Measurements from ENCODE around the gene BANF2. TPM values are rescaled to one million over a fixed set of nuclear protein-coding genes. Genes with fewer than 3 reads are reported as not detected.

BANF2 gene
- total RNA-seq, 2 experiments from 2014 or later = not detected

- ATAC-seq = no peak
- Mint-ChIP-seq H3K27ac (no peak overlapping the region), H3K27me3 (ENCODE audit: low read depth) (peaks cover 47% of the 10 kb centered on the region), H3K4me3 (no peak overlapping the region), H3K9me3 (ENCODE audit: insufficient read depth) (no peaks in the 10 kb centered on the region), H3K36me3 (ENCODE audit: low read depth) (peaks cover 3% of the 10 kb centered on the region), H3K4me1 (ENCODE audit: low read depth) (peaks cover 8% of the 10 kb centered on the region)
- ChIA-PET POLR2A (no interaction called here), CTCF (no interaction called here)
- DNase-seq = no peak
Measured at GRCh38 chr20:17685168-17685567, 14.6 kb upstream of the BANF2 start.

DNA sequence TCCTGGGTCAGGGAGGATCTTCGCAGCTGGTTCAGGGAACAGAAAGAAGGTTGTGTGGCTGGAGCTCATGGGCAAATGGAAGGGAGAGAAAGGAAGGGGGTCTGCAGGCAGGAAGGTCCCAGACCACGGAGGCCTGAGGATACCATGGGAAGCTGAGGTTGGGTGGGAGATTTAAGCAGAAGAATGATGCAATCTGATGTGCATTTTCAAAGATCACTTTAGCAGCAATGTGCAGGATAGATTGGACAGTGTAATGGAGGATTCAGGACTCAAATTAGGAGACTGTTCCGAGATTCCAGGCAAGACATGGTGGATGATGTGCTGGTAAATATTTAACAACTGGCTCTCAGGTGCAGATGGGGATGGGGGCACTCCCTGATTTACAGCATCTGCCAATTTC lies 12.0 kb upstream of the BANF2 start:
- no peak overlapping the region for H3K27ac Mint-ChIP-seq
- ChIA-PET POLR2A (no interaction called here), CTCF (interaction anchor here (1.0 kb wide), 1 partner anchor 182 kb away, joined by 3 read pairs; no protein-coding TSS in a partner anchor)
- peaks cover 64% of the 10 kb centered on the region for H3K27me3 Mint-ChIP-seq (ENCODE audit: low read depth)
- DNase-seq (no peak), ATAC-seq (no peak)
- H3K9me3 Mint-ChIP-seq (ENCODE audit: insufficient read depth) = no peaks in the 10 kb centered on the region
- H3K4me3 Mint-ChIP-seq = no peak overlapping the region
- peaks cover 2% of the 10 kb centered on the region for H3K4me1 Mint-ChIP-seq (ENCODE audit: low read depth)
- H3K36me3 Mint-ChIP-seq (ENCODE audit: low read depth) = no peaks in the 10 kb centered on the region

DNA sequence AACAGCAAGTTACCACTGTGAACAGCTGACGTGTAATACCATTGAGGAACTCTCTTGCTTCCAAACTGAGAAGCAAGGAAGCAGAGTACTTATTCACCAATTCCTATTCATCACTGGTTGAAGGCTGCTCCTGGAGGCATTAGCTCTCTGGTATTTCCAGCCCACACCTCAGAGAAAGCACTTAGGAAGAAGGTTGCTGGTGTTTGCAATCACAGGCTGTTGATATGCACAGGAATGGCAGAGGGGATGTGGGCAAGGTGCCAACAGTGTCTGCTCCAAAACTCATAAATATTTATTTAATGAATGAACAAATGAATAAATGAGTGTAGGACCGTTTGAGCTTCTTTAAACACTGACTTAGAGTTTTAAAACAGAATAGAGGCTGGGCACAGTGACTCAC lies 10.8 kb upstream of the BANF2 start:
- DNase-seq = no peak
- H3K27ac Mint-ChIP-seq = no peak overlapping the region
- POLR2A ChIA-PET = no interaction called here
- CTCF ChIA-PET = no interaction called here
- H3K36me3 Mint-ChIP-seq (ENCODE audit: low read depth) = no peaks in the 10 kb centered on the region
- no peaks in the 10 kb centered on the region for H3K4me1 Mint-ChIP-seq (ENCODE audit: low read depth)
- no peaks in the 10 kb centered on the region for H3K9me3 Mint-ChIP-seq (ENCODE audit: insufficient read depth)
- no peak for ATAC-seq
- H3K27me3 Mint-ChIP-seq (ENCODE audit: low read depth) = peaks cover 66% of the 10 kb centered on the region
- H3K4me3 Mint-ChIP-seq = no peak overlapping the region

- H3K27ac Mint-ChIP-seq = no peak overlapping the region
- ATAC-seq = no peak
- POLR2A ChIA-PET = interaction anchor here (0.6 to 1.1 kb wide), 2 partner anchors 8 to 29 kb away, joined by 3 read pairs; partner anchors contain the start of gene RRBP1
Measured at GRCh38 chr20:17690144-17690543, 9.6 kb upstream of the BANF2 start.

GRCh38 chr20:17691758-17692157 lies 8.0 kb upstream of the BANF2 start:
- ChIA-PET POLR2A (interaction anchor here (1.5 kb wide), 1 partner anchor 9 kb away, joined by 3 read pairs; the partner anchor contains the start of gene RRBP1), CTCF (interaction anchor here (1.1 to 5.4 kb wide), 2 partner anchors 10 to 204 kb away, joined by 3 to 29 read pairs; partner anchors contain the start of gene RRBP1)

More at GRCh38 chr20:17690144-17690543, 9.6 kb upstream of the BANF2 start:
- H3K4me1 Mint-ChIP-seq (ENCODE audit: low read depth) = no peaks in the 10 kb centered on the region
- no peak for DNase-seq
- peaks cover 60% of the 10 kb centered on the region for H3K27me3 Mint-ChIP-seq (ENCODE audit: low read depth)
- no peaks in the 10 kb centered on the region for H3K9me3 Mint-ChIP-seq (ENCODE audit: insufficient read depth)
- H3K36me3 Mint-ChIP-seq (ENCODE audit: low read depth) = no peaks in the 10 kb centered on the region
- CTCF ChIA-PET = interaction anchor here (5.4 kb wide), 1 partner anchor 8 kb away, joined by 29 read pairs; the partner anchor contains the start of gene RRBP1
- H3K4me3 Mint-ChIP-seq = no peak overlapping the region

GRCh38 chr20:17693444-17694001 lies 6.2 kb upstream of the BANF2 start:
- DNase-seq (no peak), ATAC-seq (no peak)
- no peaks in the 10 kb centered on the region for H3K9me3 Mint-ChIP-seq (ENCODE audit: insufficient read depth)
- POLR2A ChIA-PET = no interaction called here
- peaks cover 39% of the 10 kb centered on the region for H3K27me3 Mint-ChIP-seq (ENCODE audit: low read depth)
- CTCF ChIA-PET = interaction anchor here (5.4 kb wide), 1 partner anchor 11 kb away, joined by 29 read pairs; the partner anchor contains the start of gene RRBP1
- no peaks in the 10 kb centered on the region for H3K4me1 Mint-ChIP-seq (ENCODE audit: low read depth)
- H3K36me3 Mint-ChIP-seq (ENCODE audit: low read depth) = no peaks in the 10 kb centered on the region
- no peak overlapping the region for H3K4me3 Mint-ChIP-seq
- H3K27ac Mint-ChIP-seq = no peak overlapping the region

More at GRCh38 chr20:17691758-17692157, 8.0 kb upstream of the BANF2 start:
- Mint-ChIP-seq H3K9me3 (ENCODE audit: insufficient read depth) (no peaks in the 10 kb centered on the region), H3K27me3 (ENCODE audit: low read depth) (peaks cover 53% of the 10 kb centered on the region), H3K4me1 (ENCODE audit: low read depth) (no peaks in the 10 kb centered on the region), H3K27ac (no peak overlapping the region), H3K36me3 (ENCODE audit: low read depth) (no peaks in the 10 kb centered on the region), H3K4me3 (no peak overlapping the region)
- no peak for ATAC-seq
- no peak for DNase-seq

- no peaks in the 10 kb centered on the region for H3K4me1 Mint-ChIP-seq (ENCODE audit: low read depth)
- H3K27me3 Mint-ChIP-seq (ENCODE audit: low read depth) = peaks cover 33% of the 10 kb centered on the region
- POLR2A ChIA-PET = interaction anchor here (0.8 kb wide), 1 partner anchor 12 kb away, joined by 3 read pairs; the partner anchor contains the start of gene RRBP1
- CTCF ChIA-PET = interaction anchor here (5.4 kb wide), 1 partner anchor 13 kb away, joined by 29 read pairs; the partner anchor contains the start of gene RRBP1
- DNase-seq = no peak
- H3K36me3 Mint-ChIP-seq (ENCODE audit: low read depth) = no peaks in the 10 kb centered on the region
- H3K4me3 Mint-ChIP-seq = no peak overlapping the region
- H3K9me3 Mint-ChIP-seq (ENCODE audit: insufficient read depth) = no peaks in the 10 kb centered on the region
- H3K27ac Mint-ChIP-seq = no peak overlapping the region
- no peak for ATAC-seq
Measured at GRCh38 chr20:17694767-17695166, 5.0 kb upstream of the BANF2 start.

DNA sequence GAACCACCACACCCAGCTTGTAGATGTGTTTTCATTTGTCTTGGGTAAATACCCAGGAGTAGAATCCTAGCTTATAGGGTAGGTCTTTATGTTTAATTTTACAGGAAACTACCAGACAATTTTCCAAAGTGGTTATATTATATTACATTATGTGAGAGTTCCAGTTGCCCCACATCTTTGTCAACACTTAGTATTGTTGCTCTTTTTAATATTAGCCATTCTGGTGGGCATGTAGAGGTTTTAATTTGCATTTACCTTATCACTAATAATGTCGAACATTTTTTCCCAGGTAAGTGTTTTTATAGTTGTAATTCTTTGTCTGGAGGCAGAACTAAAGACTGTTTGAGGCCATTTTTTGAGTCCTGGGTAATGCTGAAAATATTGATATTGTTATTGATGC lies 3.5 kb upstream of the BANF2 start:
- no peak for DNase-seq
- no peak for ATAC-seq
- POLR2A ChIA-PET = no interaction called here
- Mint-ChIP-seq H3K4me3 (no peak overlapping the region), H3K27ac (no peak overlapping the region), H3K9me3 (ENCODE audit: insufficient read depth) (no peaks in the 10 kb centered on the region), H3K4me1 (ENCODE audit: low read depth) (no peaks in the 10 kb centered on the region), H3K36me3 (ENCODE audit: low read depth) (no peaks in the 10 kb centered on the region), H3K27me3 (ENCODE audit: low read depth) (peaks cover 22% of the 10 kb centered on the region)
- CTCF ChIA-PET = no interaction called here

GRCh38 chr20:17697171-17697570 lies 2.6 kb upstream of the BANF2 start:
- Mint-ChIP-seq H3K27ac (no peak overlapping the region), H3K36me3 (ENCODE audit: low read depth) (no peaks in the 10 kb centered on the region), H3K4me3 (no peak overlapping the region), H3K27me3 (ENCODE audit: low read depth) (peaks cover 15% of the 10 kb centered on the region), H3K9me3 (ENCODE audit: insufficient read depth) (no peaks in the 10 kb centered on the region), H3K4me1 (ENCODE audit: low read depth) (no peaks in the 10 kb centered on the region)
- ATAC-seq (no peak), DNase-seq (no peak)
- ChIA-PET CTCF (no interaction called here), POLR2A (no interaction called here)

- CTCF ChIA-PET = interaction anchor here (1.0 kb wide), 1 partner anchor 16 kb away, joined by 3 read pairs; the partner anchor contains the start of gene RRBP1
Measured at GRCh38 chr20:17698384-17698783, 1.4 kb upstream of the BANF2 start.

GRCh38 chr20:17700637-17701036 lies 871 bp downstream of the BANF2 start:
- no peaks in the 10 kb centered on the region for H3K9me3 Mint-ChIP-seq (ENCODE audit: insufficient read depth)
- CTCF ChIA-PET = interaction anchor here (0.6 to 1.3 kb wide), 2 partner anchors 18 to 164 kb away, joined by 3 to 4 read pairs; partner anchors contain the start of gene RRBP1
- H3K4me3 Mint-ChIP-seq = no peak overlapping the region
- no peaks in the 10 kb centered on the region for H3K4me1 Mint-ChIP-seq (ENCODE audit: low read depth)
- H3K27ac Mint-ChIP-seq = no peak overlapping the region
- no peaks in the 10 kb centered on the region for H3K36me3 Mint-ChIP-seq (ENCODE audit: low read depth)
- H3K27me3 Mint-ChIP-seq (ENCODE audit: low read depth) = peaks cover 4% of the 10 kb centered on the region
- ATAC-seq (no peak), DNase-seq (no peak)
- POLR2A ChIA-PET = no interaction called here

More at GRCh38 chr20:17698384-17698783, 1.4 kb upstream of the BANF2 start:
- Mint-ChIP-seq H3K27me3 (ENCODE audit: low read depth) (peaks cover 10% of the 10 kb centered on the region), H3K36me3 (ENCODE audit: low read depth) (no peaks in the 10 kb centered on the region), H3K4me3 (no peak overlapping the region), H3K4me1 (ENCODE audit: low read depth) (no peaks in the 10 kb centered on the region), H3K9me3 (ENCODE audit: insufficient read depth) (no peaks in the 10 kb centered on the region), H3K27ac (no peak overlapping the region)
- ATAC-seq = no peak
- DNase-seq = no peak
- POLR2A ChIA-PET = no interaction called here

DNA sequence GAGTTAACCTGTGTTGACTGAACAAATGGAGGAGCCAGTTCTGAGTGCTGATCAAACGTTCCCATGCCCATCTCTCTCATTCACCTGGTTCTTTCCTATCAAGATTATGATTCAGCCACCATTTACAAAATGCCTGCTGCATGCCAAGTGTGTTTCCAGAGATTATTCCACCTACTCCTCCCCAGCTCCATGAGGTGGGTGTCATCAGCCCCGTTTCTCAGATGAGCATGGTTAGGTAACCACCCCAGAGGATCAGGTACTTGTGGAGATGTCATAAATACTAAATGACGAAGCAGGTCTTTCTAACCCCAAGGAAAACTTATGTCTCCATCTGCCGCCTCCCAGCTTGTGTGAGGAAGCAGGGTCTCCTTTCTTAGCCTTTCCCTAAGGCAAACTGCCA lies 2.1 kb downstream of the BANF2 start:
- CTCF ChIA-PET = interaction anchor here (1.4 kb wide), 1 partner anchor 19 kb away, joined by 7 read pairs; no protein-coding TSS in a partner anchor

More for the DNA sequence above, 2.1 kb downstream of the BANF2 start:
- H3K4me3 Mint-ChIP-seq = no peak overlapping the region
- H3K27me3 Mint-ChIP-seq (ENCODE audit: low read depth) = peaks cover under 1% of the 10 kb centered on the region
- no peak overlapping the region for H3K27ac Mint-ChIP-seq
- H3K4me1 Mint-ChIP-seq (ENCODE audit: low read depth) = no peaks in the 10 kb centered on the region
- DNase-seq (no peak), ATAC-seq (no peak)
- no peaks in the 10 kb centered on the region for H3K36me3 Mint-ChIP-seq (ENCODE audit: low read depth)
- POLR2A ChIA-PET = no interaction called here
- no peaks in the 10 kb centered on the region for H3K9me3 Mint-ChIP-seq (ENCODE audit: insufficient read depth)
